ENCODE measurements around the gene ATP10B. TPM values are rescaled to one million over a fixed set of nuclear protein-coding genes. Genes with fewer than 3 reads are reported as not detected.

The ATP10B gene
- total RNA-seq, 2 experiments from 2014 or later: not detected

DNA sequence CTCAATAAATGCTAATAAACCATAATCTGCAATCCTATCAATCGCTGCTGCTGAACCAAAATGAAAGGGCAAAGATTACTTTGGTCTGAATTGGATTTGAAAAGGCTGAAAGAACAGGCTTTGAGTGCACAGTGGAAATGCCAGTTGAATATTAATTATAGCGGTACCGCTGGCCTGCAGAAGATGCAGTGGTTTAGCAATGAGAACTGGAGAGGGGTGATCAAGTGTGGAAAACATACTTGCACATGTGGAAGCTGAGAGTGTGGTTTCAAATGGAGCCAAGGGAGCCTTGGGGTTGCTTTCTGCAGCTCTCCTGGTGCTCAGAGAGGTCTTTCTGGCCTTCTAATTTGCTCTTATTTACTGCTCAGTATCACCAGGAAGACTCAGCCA is 296.4 kb downstream of the ATP10B start:
- Histone ChIP-seq H2AFZ (ENCODE audit: low read length) (no peak overlapping the region), H3K9me2 (ENCODE audit: insufficient read depth, low read length) (no peaks in the 10 kb centered on the region), H3K36me3 (ENCODE audit: insufficient read depth, low read length) (no peaks in the 10 kb centered on the region), H3K4me1 (ENCODE audit: insufficient read depth, low read length, poor library complexity, severe bottlenecking) (no peaks in the 10 kb centered on the region), H3K79me2 (ENCODE audit: insufficient read depth, low read depth, low read length) (no peaks in the 10 kb centered on the region), H3K4me3 (ENCODE audit: low read depth, low read length, poor library complexity, severe bottlenecking) (no peak overlapping the region), H4K20me1 (ENCODE audit: insufficient read depth, low read length) (no peaks in the 10 kb centered on the region), H3K27ac (ENCODE audit: low read depth, low read length, poor library complexity, severe bottlenecking) (no peak overlapping the region), H3K9me3 (ENCODE audit: low read length) (no peaks in the 10 kb centered on the region), H3K4me2 (ENCODE audit: low read length) (no peak overlapping the region)
- no peak for TF ChIP-seq EZH2phosphoT487 (IDR thresholded peaks at IDR 0.05; ENCODE audit: borderline replicate concordance, low read depth, low read length)
- TF ChIP-seq, protein P1, sequence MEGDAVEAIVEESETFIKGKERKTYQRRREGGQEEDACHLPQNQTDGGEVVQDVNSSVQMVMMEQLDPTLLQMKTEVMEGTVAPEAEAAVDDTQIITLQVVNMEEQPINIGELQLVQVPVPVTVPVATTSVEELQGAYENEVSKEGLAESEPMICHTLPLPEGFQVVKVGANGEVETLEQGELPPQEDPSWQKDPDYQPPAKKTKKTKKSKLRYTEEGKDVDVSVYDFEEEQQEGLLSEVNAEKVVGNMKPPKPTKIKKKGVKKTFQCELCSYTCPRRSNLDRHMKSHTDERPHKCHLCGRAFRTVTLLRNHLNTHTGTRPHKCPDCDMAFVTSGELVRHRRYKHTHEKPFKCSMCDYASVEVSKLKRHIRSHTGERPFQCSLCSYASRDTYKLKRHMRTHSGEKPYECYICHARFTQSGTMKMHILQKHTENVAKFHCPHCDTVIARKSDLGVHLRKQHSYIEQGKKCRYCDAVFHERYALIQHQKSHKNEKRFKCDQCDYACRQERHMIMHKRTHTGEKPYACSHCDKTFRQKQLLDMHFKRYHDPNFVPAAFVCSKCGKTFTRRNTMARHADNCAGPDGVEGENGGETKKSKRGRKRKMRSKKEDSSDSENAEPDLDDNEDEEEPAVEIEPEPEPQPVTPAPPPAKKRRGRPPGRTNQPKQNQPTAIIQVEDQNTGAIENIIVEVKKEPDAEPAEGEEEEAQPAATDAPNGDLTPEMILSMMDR (conservative IDR thresholded peaks at IDR 0.05; ENCODE audit: low read length): no peak
- DNase-seq (ENCODE audit: low spot score): no peak
- ChIA-PET CTCF (ENCODE audit: unreplicated experiment) (no interaction called here), POLR2A (no interaction called here)
- intact Hi-C loops (cut with micrococcal nuclease; ENCODE audit: unreplicated experiment): no loop called here
- no TSS peak for BruUV-seq (replicated peaks)

- no peak overlapping the region for H2AFZ ChIP-seq (ENCODE audit: low read length)
- H4K20me1 ChIP-seq (ENCODE audit: insufficient read depth, low read length): no peaks in the 10 kb centered on the region
- ChIA-PET POLR2A (interaction anchor here (0.6 kb wide), 1 partner anchor 51 kb away, joined by 3 read pairs; no protein-coding TSS in a partner anchor), CTCF (ENCODE audit: unreplicated experiment) (no interaction called here)
- H3K27ac ChIP-seq (ENCODE audit: low read depth, low read length, poor library complexity, severe bottlenecking): no peak overlapping the region
- no peaks in the 10 kb centered on the region for H3K36me3 ChIP-seq (ENCODE audit: insufficient read depth, low read length)
- H3K9me3 ChIP-seq (ENCODE audit: low read length): no peaks in the 10 kb centered on the region
- no peak for DNase-seq (ENCODE audit: low spot score)
- H3K9me2 ChIP-seq (ENCODE audit: insufficient read depth, low read length): no peaks in the 10 kb centered on the region
- no peaks in the 10 kb centered on the region for H3K79me2 ChIP-seq (ENCODE audit: insufficient read depth, low read depth, low read length)
- BruUV-seq (replicated peaks): no TSS peak
- H3K4me2 ChIP-seq (ENCODE audit: low read length): no peak overlapping the region
- intact Hi-C loops (cut with micrococcal nuclease; ENCODE audit: unreplicated experiment): no loop called here
- no peaks in the 10 kb centered on the region for H3K4me1 ChIP-seq (ENCODE audit: insufficient read depth, low read length, poor library complexity, severe bottlenecking)
- no peak overlapping the region for H3K4me3 ChIP-seq (ENCODE audit: low read depth, low read length, poor library complexity, severe bottlenecking)
- TF ChIP-seq EZH2phosphoT487 (IDR thresholded peaks at IDR 0.05; ENCODE audit: borderline replicate concordance, low read depth, low read length): no peak
- TF ChIP-seq, protein P1 (conservative IDR thresholded peaks at IDR 0.05; ENCODE audit: low read length): no peak
These were observed 301.9 kb downstream of the ATP10B start for GRCh38 chr5:160550075-160550474.

GRCh38 chr5:160548949-160549645 is 302.9 kb downstream of the ATP10B start:
- no peaks in the 10 kb centered on the region for H3K36me3 ChIP-seq (ENCODE audit: insufficient read depth, low read length)
- no peak overlapping the region for H2AFZ ChIP-seq (ENCODE audit: low read length)
- no peak overlapping the region for H3K27ac ChIP-seq (ENCODE audit: low read depth, low read length, poor library complexity, severe bottlenecking)
- DNase-seq (ENCODE audit: low spot score): no peak
- ChIA-PET CTCF (ENCODE audit: unreplicated experiment) (interaction anchor here (0.6 kb wide), 1 partner anchor 119 kb away, joined by 3 read pairs; no protein-coding TSS in a partner anchor), POLR2A (no interaction called here)
- H4K20me1 ChIP-seq (ENCODE audit: insufficient read depth, low read length): no peaks in the 10 kb centered on the region
- no peaks in the 10 kb centered on the region for H3K9me2 ChIP-seq (ENCODE audit: insufficient read depth, low read length)
- BruUV-seq (replicated peaks): no TSS peak
- TF ChIP-seq EZH2phosphoT487 (IDR thresholded peaks at IDR 0.05; ENCODE audit: borderline replicate concordance, low read depth, low read length): no peak
- TF ChIP-seq, protein P1 (conservative IDR thresholded peaks at IDR 0.05; ENCODE audit: low read length): no peak
- intact Hi-C loops (cut with micrococcal nuclease; ENCODE audit: unreplicated experiment): no loop called here
- no peaks in the 10 kb centered on the region for H3K79me2 ChIP-seq (ENCODE audit: insufficient read depth, low read depth, low read length)
- H3K4me2 ChIP-seq (ENCODE audit: low read length): no peak overlapping the region
- no peak overlapping the region for H3K4me3 ChIP-seq (ENCODE audit: low read depth, low read length, poor library complexity, severe bottlenecking)
- H3K4me1 ChIP-seq (ENCODE audit: insufficient read depth, low read length, poor library complexity, severe bottlenecking): no peaks in the 10 kb centered on the region
- no peaks in the 10 kb centered on the region for H3K9me3 ChIP-seq (ENCODE audit: low read length)
